ENCODE data around the gene PPM1E.
"Not testable (repeated sequence)": the region's sequence is repeated elsewhere in the genome, so short reads cannot be mapped to it uniquely, and the experiment has no call there.

Gene PPM1E

GRCh38 chr17:58947824-58948223 is 192.2 kb downstream of the PPM1E start:
- DNase-seq (ENCODE audit: low read depth), result no peak

GRCh38 chr17:58954358-58954757 is 198.7 kb downstream of the PPM1E start:
- DNase-seq (ENCODE audit: low read depth), result not testable (repeated sequence)

GRCh38 chr17:58956997-58957724 is 201.5 kb downstream of the PPM1E start:
- no peak for DNase-seq (ENCODE audit: low read depth)

GRCh38 chr17:58957725-58958073 is 202.0 kb downstream of the PPM1E start:
- DNase-seq (ENCODE audit: low read depth), result not testable (repeated sequence)

DNA sequence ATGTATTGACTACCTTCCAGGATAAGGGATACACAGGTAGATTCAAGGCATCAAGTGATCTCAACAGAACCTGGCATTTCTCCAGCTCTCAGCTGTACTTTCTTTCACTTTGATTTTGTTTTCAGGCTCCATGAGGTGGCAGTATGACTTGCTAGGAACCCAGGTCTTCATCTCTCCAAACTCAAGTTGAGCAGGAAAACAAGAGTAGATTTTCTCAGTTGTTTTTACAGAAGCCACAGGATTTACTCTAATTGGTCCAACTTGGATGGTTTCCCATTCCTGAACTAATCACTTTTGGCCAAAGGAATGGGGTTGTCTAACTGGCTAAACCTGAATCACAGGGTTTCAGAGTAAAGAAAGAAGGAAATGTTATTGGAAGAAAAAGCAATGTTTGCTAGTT is 204.4 kb downstream of the PPM1E start:
- DNase-seq (ENCODE audit: low read depth), result no peak

GRCh38 chr17:58965221-58965620 is 209.6 kb downstream of the PPM1E start:
- DNase-seq (ENCODE audit: low read depth), result no peak

DNA sequence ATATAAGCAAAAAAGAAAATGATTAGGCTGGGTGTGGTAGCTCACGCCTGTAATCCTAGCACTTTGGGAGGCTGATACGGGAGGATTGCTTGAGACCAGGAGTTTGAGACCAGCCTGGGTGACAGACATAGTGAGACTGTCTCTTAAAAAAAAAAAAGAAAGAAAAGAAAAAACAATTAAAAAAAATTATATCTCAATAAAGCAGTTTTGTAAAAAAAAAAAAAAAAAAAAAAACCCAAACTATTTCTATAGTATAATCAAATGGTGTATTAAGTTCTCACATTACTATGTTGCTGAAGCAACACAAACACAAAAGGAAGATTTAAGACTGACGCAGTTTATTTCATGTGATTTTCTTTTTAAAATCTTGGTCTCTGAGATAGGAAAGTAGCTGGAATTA is 210.6 kb downstream of the PPM1E start:
- DNase-seq (ENCODE audit: low read depth), result no peak

GRCh38 chr17:58968426-58969061 is 212.9 kb downstream of the PPM1E start:
- DNase-seq (ENCODE audit: low read depth), result no peak

- DNase-seq (ENCODE audit: low read depth), result no peak
These were observed 213.5 kb downstream of the PPM1E start for GRCh38 chr17:58969156-58969555.

DNA sequence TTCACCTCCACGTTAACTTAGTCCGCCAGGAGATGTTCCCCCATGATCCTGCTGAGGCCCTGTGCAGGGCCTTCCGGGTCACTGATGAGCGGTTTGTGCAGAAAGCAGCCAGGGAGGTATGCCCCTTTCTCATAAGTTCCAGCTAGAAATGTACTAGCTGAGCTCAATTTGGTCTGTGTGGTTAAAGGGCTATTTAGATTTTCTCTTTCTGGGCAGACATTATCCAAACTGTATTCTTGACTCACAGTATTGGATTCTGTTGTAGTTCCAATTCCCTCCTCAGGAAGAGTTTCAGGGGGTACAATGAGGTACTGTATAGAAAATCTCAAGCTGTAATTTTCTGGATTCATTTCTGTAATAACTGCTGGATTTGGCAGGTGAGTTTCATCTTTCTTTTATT is 214.0 kb downstream of the PPM1E start:
- DNase-seq (ENCODE audit: low read depth), result no peak

GRCh38 chr17:58970609-58971450 is 215.2 kb downstream of the PPM1E start:
- DNase-seq (ENCODE audit: low read depth), result no peak

- DNase-seq (ENCODE audit: low read depth), result no peak
These were observed 218.7 kb downstream of the PPM1E start for GRCh38 chr17:58974354-58974753.

DNA sequence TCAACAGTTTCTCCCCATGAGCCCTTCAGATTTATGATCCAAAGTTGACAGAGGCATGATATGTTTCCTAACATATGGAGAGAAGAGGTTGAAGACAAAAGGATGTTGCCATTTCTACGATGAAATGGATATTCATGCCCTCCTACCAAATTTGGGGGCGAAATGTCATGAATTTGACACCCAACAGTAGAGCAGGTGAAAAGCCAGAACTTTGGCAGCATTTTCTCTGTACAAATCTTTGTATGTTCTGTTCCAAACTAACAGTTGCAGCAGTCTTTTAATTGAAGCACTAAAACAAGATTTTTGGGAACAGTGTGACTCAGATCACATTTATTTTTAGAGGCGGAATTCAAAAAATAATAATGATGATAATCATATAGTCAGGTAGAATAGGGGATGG is 220.9 kb downstream of the PPM1E start:
- no peak for DNase-seq (ENCODE audit: low read depth)

- DNase-seq (ENCODE audit: low read depth), result no peak
These were observed 225.2 kb downstream of the PPM1E start for GRCh38 chr17:58980706-58981481.

DNA sequence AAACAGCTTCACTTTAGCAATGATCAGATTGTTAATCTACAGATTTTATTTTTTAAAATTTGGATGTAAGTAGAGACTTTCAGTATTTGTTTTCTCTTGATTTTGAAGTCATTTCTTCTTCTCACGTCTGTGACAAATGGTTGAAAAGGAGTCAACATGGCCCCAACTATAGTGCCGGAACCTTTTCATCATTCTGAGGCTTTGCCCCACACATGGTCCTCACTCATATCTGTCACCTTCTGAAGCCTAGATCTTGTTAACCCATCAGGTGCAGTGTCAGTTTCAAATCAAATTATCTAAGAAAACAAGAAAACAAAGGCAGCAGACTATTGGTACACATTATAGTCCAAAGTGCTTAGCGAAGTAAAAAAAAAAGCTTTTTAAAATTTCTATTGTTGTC is 227.0 kb downstream of the PPM1E start:
- DNase-seq (ENCODE audit: low read depth), result no peak

- no peak for DNase-seq (ENCODE audit: low read depth)
These were observed 229.7 kb downstream of the PPM1E start for GRCh38 chr17:58985367-58985766.

- no peak for DNase-seq (ENCODE audit: low read depth)
These were observed 230.3 kb downstream of the PPM1E start for GRCh38 chr17:58985971-58986370.

DNA sequence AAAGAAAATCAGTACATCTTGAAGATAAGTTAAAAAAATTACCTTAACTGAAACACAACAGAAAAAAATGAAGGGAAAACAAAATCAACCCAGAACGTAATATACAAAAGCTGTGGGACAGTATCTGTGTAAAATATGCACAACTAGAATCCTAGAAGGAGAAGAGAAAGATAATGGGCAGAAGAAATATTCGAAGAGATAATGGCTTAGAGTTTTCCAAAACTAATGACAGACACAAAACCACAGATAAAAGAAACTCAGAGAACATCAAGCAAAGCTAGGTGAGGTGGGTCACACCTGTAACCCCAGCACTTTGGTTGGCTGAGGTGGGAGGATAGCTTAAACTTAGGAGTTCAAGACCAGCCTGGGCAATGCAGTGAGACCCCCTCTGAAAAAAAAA is 234.0 kb downstream of the PPM1E start:
- no peak for DNase-seq (ENCODE audit: low read depth)

GRCh38 chr17:58991718-58992331 is 236.2 kb downstream of the PPM1E start:
- no peak for DNase-seq (ENCODE audit: low read depth)

DNA sequence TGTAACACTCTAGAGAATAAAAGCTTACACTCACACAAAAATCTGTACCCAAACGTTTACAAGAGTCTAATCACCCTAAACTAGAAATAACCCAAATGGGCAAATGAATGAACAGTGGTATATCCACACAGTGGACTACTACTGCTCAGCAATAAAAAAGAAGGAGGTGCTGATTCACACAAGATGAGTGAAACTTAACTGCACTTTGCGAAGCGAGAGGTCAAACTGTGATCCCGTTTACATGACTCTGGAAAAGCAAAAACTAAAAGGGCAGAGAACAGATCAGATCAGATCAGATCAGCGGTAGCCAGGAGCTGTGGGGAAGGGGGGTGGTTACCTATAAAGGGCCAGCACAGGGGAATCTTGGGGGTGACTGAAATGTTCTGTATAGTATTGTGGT is 237.7 kb downstream of the PPM1E start:
- no peak for DNase-seq (ENCODE audit: low read depth)

DNA sequence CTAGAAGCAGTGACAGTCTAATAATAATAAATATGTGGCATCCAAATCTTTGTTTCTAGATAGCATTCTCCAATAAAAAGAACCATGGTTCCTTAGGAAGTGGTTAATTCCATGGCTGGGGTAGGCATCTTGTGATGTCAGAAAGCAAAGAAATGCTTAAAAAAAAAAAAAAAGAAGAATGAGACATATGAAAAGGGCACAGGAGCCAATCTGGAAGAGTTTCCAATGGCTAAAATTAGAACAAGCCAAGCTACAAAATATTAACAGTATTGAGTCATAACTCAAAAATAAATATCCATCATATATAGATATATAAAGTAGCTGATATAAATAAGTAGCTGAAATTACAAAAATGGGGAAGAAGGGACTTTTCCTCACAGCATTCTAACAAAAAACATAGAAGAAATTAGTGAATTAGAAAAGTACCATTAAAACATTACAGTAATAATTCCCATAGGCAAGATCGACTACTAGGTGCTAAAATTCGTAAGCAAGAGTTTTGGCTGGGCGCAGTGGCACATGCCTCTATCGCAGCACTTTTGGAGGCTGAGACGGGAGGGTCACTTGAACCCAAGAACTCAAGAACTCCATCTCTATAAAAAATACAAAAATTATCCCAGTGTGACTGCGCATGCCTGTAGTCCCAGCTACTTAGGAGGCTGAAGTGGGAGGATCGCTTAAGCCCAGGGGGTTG is 239.7 kb downstream of the PPM1E start:
- DNase-seq (ENCODE audit: low read depth), result no peak

Data from activated T-cell treated with anti-CD3 and anti-CD28 coated beads for 24 hours (primary cell).